GDM1 (cell line): ENCODE data around the gene TAGLN3.

ENCODE experiments used
- DNase-seq: peaks from one replicate; lab custom pipeline; 2025; lab: John Stamatoyannopoulos, UW

Gene TAGLN3

GRCh38 chr3:112048911-112049310, 50.2 kb downstream of the TAGLN3 start:
- DNase-seq = no peak

DNA sequence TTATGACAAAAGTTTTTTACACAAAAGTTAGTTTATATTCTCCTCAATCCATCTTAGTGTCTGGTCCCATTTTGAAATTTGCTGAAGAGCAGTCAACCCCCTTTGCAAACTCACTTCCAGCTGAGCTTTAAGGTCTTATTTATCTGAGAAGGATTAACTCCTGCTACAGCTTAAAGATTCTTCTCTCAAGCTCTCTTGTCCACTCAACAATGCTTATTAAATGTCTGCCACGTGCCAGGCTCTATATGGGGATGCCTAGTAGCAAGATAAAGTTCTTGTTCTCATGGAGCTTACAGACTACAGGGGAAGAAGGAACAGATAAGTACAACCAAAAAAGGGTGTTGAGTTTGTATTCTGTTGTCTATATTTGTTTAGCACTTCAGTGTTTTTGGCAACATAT, 54.5 kb downstream of the TAGLN3 start:
- DNase-seq = no peak

- DNase-seq = no peak
These were observed 57.8 kb downstream of the TAGLN3 start for GRCh38 chr3:112056451-112056929.

DNA sequence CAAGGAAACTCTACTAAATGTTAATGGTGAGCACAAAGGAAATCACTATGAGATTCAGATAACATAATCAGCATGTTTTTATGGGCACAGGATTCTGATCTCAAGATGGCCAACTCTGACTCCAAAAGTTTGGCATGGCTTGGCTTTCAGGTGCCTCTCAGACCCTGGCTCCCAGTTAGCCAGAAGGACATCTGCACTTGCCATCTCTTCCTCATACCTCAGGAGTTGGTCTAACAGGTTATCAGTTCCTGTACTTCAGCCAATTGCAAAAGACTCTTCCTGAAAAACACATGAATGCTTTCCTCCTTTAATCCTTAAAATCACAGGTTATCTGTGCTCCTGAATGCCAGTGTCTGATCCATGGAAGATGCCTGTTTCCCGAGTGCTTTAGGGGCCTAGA, 60.8 kb downstream of the TAGLN3 start:
- no peak for DNase-seq

DNA sequence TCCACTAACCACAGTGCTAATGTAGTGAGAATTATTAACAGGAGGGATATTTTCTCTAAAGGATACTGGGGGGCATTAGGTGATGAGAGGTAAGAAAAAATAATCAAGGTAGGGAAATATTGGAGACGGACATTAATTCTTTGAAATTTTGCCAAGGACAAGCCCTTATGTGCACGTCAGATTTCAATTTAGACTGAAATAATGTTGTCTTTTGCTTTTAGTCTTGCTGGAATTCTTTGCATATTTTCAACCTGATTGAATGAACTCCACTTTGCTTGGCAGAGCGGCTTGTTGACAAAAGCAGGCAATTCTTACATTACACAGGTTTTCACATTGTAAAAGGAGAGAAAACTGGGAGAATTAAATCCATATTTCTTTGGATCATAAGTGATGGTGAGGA, 62.4 kb downstream of the TAGLN3 start:
- DNase-seq = no peak
